ENCODE results near the gene ALOX5AP. TPM values are rescaled to one million over a fixed set of nuclear protein-coding genes. Genes with fewer than 3 reads are reported as not detected.
A peak's percentile ranks its signal among the peaks of the same experiment; 100 is the strongest.

ALOX5AP gene
- total RNA-seq, 1 donor from 2014 or later, result not detected

DNA sequence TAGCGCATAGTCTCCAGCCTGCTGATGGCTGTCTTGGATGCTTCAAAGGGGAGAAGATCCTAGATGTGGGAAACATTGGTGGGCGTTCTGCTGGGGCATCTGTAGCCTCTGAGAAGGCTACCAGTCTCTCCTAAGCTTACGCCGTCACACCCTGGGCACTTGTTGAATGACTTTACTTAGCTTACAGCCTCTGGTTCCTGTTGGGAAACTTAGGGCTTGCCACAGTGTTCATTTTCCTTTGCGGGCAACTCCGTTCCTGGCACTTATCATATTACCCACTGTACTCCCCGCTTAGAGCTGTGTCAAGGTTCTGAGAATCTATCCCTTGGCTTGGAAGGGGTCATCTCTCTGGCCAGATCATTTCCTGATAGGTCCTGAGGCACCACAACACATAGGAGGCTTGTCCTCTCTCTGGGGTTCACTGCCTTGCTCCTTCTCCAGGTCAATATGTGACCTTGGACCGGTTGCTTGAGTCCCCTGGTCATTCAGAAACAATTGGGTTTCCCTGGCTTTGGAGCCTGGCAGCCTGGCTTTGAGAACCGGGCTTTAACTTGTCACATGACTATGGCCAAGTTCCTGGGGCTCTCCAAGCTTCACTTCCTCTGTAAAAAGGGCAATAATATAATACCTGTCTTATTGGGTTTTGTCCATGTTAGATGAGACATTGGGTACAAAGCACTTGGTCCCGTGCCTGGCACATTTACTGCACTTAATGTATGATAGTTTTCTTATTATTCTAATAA, 20.5 kb upstream of the ALOX5AP start:
- DNase-seq (ENCODE audit: low read depth in 2 of 2), result no peak

DNA sequence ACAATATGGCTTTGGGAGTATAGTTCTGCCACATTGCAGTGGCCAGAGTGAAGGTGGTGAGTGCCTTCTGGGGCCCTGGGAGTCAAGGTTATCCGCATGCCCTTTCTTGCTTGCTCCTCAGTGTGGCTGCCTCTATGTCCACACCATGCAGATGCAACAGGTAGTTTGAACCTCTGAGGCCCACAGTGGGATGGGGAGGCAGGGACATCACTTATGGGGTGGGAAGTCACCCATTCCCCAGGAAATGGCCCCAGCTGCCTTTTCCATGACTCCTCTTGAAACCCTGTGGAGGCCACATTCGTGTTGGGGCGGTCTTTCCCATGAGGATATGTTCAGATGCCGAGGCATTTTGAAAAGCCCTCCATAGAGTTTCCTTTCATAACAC, 20.0 kb upstream of the ALOX5AP start:
- DNase-seq (ENCODE audit: low read depth in 2 of 2), result no peak

GRCh38 chr13:30715837-30716236, 19.5 kb upstream of the ALOX5AP start:
- DNase-seq (ENCODE audit: low read depth in 2 of 2), result no peak

- DNase-seq (ENCODE audit: low read depth in 2 of 2), result peak in 1 of 2 donors; percentile 34
These were observed 16.4 kb upstream of the ALOX5AP start for GRCh38 chr13:30718661-30719524.

DNA sequence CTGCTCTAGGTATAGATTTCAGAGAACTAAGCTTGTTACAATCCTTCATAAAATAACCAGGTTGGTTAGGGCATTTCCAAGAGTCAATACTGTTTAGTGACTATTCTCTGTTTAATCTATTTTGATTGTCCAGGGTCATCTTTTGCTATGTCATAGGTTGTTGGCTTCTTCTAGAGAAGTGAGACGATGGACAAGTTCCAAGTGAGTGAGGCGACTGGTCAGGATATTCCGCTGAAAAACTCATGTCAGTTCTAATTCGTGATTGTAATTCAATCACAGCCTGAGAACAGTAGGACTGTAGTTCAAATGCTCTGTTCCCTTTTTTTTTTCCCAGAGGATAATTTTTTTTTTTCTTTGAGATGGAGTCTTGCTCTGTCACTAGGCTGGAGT, 15.8 kb upstream of the ALOX5AP start:
- DNase-seq (ENCODE audit: low read depth in 2 of 2), result no peak

GRCh38 chr13:30720172-30720869, 15.0 kb upstream of the ALOX5AP start:
- no peak for DNase-seq (ENCODE audit: low read depth in 2 of 2)

DNA sequence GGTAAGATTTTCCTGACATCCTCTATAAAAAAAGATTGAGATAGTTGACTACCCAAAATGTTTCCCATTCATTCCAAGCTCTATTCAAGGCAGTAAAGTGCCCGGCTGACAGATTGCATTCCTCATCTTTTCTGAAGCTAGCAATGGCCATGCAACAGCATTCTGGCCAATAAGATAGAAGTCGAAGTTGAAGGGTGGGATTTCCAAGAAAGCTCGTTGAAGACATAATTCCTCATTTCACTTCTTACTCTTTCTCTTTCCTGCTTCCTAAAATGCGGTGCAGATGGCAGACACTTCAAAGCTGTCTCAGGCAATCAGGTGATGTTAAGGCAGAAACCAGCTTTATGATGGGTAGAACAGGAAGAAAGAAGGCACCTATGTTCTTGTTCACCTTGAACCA, 13.4 kb upstream of the ALOX5AP start:
- DNase-seq (ENCODE audit: low read depth in 2 of 2), result no peak

GRCh38 chr13:30722361-30722760, 13.0 kb upstream of the ALOX5AP start:
- no peak for DNase-seq (ENCODE audit: low read depth in 2 of 2)

- DNase-seq (ENCODE audit: low read depth in 2 of 2), result no peak
These were observed 10.6 kb upstream of the ALOX5AP start for GRCh38 chr13:30724778-30725177.

DNA sequence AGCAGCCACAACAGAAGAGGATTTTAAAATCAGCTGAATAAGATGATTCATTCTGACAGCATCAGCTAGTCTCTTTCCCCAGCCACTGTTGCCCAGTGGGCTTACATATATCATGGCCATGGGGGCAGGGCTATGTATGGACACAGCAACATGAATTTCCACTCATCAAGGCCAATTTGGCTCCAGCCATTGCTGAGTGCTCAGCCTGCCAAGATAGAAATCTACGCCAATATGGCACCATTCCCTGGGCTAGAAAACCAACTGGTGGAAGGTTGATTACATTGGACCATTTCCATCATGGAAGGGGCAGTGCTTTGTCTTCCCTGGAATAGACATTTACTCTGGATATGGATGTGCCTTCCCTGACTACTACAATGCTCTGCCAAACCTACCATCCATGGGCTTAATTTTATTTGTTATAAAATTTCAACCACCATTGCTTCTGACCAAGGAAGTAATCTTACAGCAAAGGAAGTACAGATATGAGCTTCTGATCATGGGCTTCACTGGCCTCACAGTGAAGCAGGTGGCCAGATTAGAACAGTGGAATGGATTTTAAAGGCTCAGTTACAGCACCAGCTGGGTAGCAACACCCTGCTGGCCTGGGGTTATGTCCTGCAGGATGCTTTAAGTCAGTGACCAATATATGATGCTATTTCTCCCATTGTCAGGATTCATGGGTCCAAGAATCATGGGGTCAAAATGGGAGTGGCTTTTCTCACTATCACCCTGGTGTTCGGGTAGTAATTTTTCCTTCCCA, 9.8 kb upstream of the ALOX5AP start:
- peak in 1 of 2 donors; percentile 92 for DNase-seq (ENCODE audit: low read depth in 2 of 2)

DNA sequence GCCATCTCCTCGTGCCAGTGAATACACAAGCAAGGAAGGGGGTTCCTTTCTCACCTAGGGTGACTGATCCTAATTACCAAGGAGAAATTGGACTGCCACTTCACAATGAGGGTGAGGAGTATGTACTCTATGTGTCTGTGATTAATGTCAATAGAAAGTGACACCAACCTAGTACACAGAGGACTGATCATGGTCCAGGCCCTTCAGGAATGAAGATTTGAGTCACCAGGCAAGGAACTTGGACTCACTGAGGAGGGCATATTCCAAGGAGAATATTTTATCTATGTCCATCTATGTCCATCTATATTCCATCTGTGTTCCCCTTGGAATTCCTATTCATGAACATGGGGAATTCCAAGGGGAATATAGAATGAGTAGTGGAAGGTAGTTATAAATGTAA, 9.2 kb upstream of the ALOX5AP start:
- no peak for DNase-seq (ENCODE audit: low read depth in 2 of 2)

DNA sequence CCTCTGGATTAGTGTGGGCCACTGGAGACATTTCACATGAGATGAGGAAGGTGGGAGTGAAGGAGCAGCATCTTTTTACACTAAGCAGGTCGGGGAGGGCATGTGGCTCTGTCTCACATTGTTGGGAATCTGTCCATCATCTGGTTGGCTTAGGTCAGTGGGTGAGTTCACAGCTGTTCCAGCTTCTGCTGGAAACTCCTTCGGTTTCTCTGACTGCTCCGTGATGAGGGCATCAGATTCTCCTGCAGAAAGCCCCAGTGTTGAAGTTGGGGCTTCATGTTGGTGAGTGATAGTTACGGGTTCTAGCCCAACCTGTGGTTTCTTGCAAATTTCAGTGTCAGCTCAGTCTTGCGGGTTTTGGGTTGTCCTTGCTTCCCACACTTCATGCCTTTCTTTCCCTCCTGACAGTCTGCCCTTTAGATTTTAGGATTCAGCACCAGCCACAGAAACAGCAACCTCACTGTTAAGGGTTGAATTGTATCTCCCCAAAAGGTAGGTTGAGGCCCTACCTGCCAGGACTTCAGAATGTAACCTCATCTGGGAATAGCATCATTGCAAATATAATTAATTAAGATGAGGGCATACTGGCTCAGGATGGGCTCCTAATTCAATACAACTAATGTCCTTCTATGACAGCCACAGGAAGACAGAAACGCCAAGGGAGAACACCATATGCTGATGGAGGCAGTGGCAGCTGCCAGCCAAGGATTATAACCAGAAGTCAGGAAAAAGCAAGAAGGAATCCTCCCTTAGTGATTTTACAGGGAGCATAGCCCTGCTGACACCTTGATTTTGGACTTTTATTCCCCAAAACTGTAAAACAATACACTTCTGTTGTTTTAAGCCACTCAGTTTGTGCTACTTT, 7.6 kb upstream of the ALOX5AP start:
- DNase-seq (ENCODE audit: low read depth in 2 of 2), result no peak

DNA sequence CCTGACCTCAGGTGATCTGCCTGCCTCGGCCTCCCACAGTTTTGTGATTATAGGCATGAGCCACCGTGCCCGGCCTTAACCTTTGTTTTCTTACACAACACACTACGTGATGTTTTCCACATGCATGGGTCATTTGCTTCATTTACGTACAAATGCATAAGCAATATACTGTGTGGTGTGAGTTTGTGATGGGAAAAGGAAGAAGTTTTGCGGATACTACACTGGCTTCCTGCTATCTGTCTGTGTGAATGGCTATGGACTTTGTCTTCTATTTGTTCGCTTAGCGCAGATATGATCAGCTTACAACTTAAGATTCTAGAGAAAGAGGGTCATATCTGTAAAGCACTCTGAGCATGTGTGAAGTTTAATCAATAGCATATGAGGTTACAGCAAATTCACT, 5.5 kb upstream of the ALOX5AP start:
- DNase-seq (ENCODE audit: low read depth in 2 of 2), result no peak

GRCh38 chr13:30730526-30730925, 4.8 kb upstream of the ALOX5AP start:
- no peak for DNase-seq (ENCODE audit: low read depth in 2 of 2)

- no peak for DNase-seq (ENCODE audit: low read depth in 2 of 2)
These were observed 3.8 kb upstream of the ALOX5AP start for GRCh38 chr13:30731361-30732045.

DNA sequence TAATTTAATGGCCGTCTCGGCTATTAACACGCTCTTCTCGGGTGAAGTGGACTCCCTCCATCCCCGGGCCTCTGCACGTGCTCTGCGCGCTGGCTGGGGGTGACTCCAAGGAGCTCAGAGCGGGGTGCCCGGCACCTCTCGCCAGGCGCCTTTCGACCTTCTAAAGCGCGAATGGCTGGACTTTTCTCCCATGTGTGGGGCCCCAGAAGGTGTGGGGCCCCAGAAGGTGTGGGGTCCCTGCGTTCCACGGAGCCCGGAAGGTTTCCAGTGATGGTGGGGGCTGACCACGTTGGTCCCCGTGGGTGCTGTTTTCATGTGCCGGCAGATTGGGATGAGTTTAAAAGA, 3.3 kb upstream of the ALOX5AP start:
- no peak for DNase-seq (ENCODE audit: low read depth in 2 of 2)

GRCh38 chr13:30734439-30734838, 904 bp upstream of the ALOX5AP start:
- DNase-seq (ENCODE audit: low read depth in 2 of 2), result peak in 1 of 2 donors; percentile 35

GRCh38 chr13:30735872-30736175, 481 bp downstream of the ALOX5AP start:
- DNase-seq (ENCODE audit: low read depth in 2 of 2), result no peak

GRCh38 chr13:30736461-30737320, 1.3 kb downstream of the ALOX5AP start:
- no peak for DNase-seq (ENCODE audit: low read depth in 2 of 2)
